COR-L47 (cell line): ENCODE data around the gene DNAI2.

ENCODE experiments used
- DNase-seq: peaks from one replicate; lab custom pipeline; 2025; lab: John Stamatoyannopoulos, UW

Gene DNAI2

GRCh38 chr17:74274060-74274708, at the start of gene DNAI2:
Gene DNAI2, plus strand, starts transcription at chr17:74274234. Its CDS starts 7,584 bp downstream, at chr17:74281818.
- peak; percentile 47 for DNase-seq

- DNase-seq = no peak
Measured at GRCh38 chr17:74224959-74225725, 48.9 kb upstream of the DNAI2 start.

- DNase-seq = no peak
Measured at GRCh38 chr17:74226252-74226651, 47.8 kb upstream of the DNAI2 start.

- no peak for DNase-seq
Measured at GRCh38 chr17:74227271-74228080, 46.6 kb upstream of the DNAI2 start.

- DNase-seq = no peak
Measured at GRCh38 chr17:74228306-74228978, 45.6 kb upstream of the DNAI2 start.

- DNase-seq = no peak
Measured at GRCh38 chr17:74230896-74231295, 43.1 kb upstream of the DNAI2 start.

GRCh38 chr17:74231928-74232907, 41.8 kb upstream of the DNAI2 start:
- DNase-seq = no peak

GRCh38 chr17:74233937-74234336, 40.1 kb upstream of the DNAI2 start:
- no peak for DNase-seq

GRCh38 chr17:74234486-74234885, 39.5 kb upstream of the DNAI2 start:
- DNase-seq = no peak

- no peak for DNase-seq
Measured at GRCh38 chr17:74235040-74235581, 38.9 kb upstream of the DNAI2 start.

- no peak for DNase-seq
Measured at GRCh38 chr17:74235911-74236371, 38.1 kb upstream of the DNAI2 start.

- DNase-seq = no peak
Measured at GRCh38 chr17:74237321-74237720, 36.7 kb upstream of the DNAI2 start.

GRCh38 chr17:74239172-74239571, 34.9 kb upstream of the DNAI2 start:
- no peak for DNase-seq

GRCh38 chr17:74240618-74241205, 33.3 kb upstream of the DNAI2 start:
- DNase-seq = no peak

- no peak for DNase-seq
Measured at GRCh38 chr17:74241431-74241830, 32.6 kb upstream of the DNAI2 start.

GRCh38 chr17:74241847-74242246, 32.2 kb upstream of the DNAI2 start:
- no peak for DNase-seq

- DNase-seq = no peak
Measured at GRCh38 chr17:74243013-74243755, 30.9 kb upstream of the DNAI2 start.

- DNase-seq = no peak
Measured at GRCh38 chr17:74244128-74244527, 29.9 kb upstream of the DNAI2 start.

GRCh38 chr17:74244548-74244947, 29.5 kb upstream of the DNAI2 start:
- DNase-seq = no peak
